Ovary (tissue), 9 donors: ENCODE data around the gene AKR1C8. TPM values are rescaled to one million over a fixed set of nuclear protein-coding genes. Genes with fewer than 3 reads are reported as not detected.
"Not testable (repeated sequence)": the region's sequence is repeated elsewhere in the genome, so short reads cannot be mapped to it uniquely, and the experiment has no call there.

ENCODE experiments used
- DNase-seq, 5 donors: peaks; one replicate each; pipeline ENCODE4 v3.0.0-alpha.2; 2019 to 2020
- H3K27ac ChIP-seq, 2 donors: fragments of 200-600 bp; one replicate each; pipeline versions ENCODE4 v1.5.1 to v1.8.0; 2019 to 2022
- H3K27me3 ChIP-seq: fragments of 200-600 bp; one replicate; pipeline ENCODE4 v1.8.0; 2022
- H3K36me3 ChIP-seq: fragments of 200-600 bp; sonication (generic); one replicate; pipeline ENCODE4 v1.5.1; 2019
- H3K4me1 ChIP-seq: one replicate; pipeline ENCODE4 v1.8.1; 2013; ENCODE audit warnings: mild to moderate bottlenecking, moderate library complexity; ENCODE audit not compliant: insufficient read depth
- H3K4me3 ChIP-seq: fragments of 200-600 bp; sonication (generic); one replicate; pipeline ENCODE4 v1.5.1; 2017
- H3K9me3 ChIP-seq, 2 donors: fragments of 200-600 bp in 1 of 2; sonication (generic) in 1 of 2; one replicate each; pipeline versions ENCODE4 v1.5.1 to v1.8.1; 2013 to 2019; ENCODE audit warnings: mild to moderate bottlenecking in 1 of 2, moderate library complexity in 1 of 2
- CTCF ChIP-seq, 3 donors: fragments of 450-650 bp in 2 of 3; fragments of 200-600 bp in 1 of 3; IDR thresholded peaks; one replicate each; pipeline versions ENCODE4 v1.5.1 to v1.8.0; 2016 to 2022; ENCODE audit warnings: antibody characterized with exemption in 3 of 3, mild to moderate bottlenecking in 1 of 3
- EP300 ChIP-seq: sonication (generic); formaldehyde crosslinking; IDR thresholded peaks from one replicate; pipeline ENCODE4 v1.6.1; 2017; ENCODE audit warnings: antibody characterized with exemption
- POLR2A ChIP-seq: fragments of 450-650 bp; IDR thresholded peaks from one replicate; pipeline ENCODE4 v1.6.1; 2017; ENCODE audit warnings: antibody characterized with exemption, mild to moderate bottlenecking, moderate library complexity
- WGBS, 3 donors: extraction: QIAGEN DNeasy Blood & Tissue Kit in 1 of 3; methylation state at CpG; one replicate each; pipeline versions ENCODE4 v1.1.5 to v1.1.7; 2013 to 2017; 5-methylcytosine and 5-hydroxymethylcytosine counted together
- intact Hi-C, 4 donors: fragments of 100-400 bp; cut with DNase I; formaldehyde crosslinking; loops; one replicate each; pipeline versions ENCODE4 v1.11.0 to v1.15.1; 2022 to 2023
- polyA plus RNA-seq, 2 donors: library from polyadenylated mRNA; stranded (reverse); fragments of 200-250 nt in 1 of 2; fragments of 350-450 nt in 1 of 2; fragmentation: Illumina TruSeq in 1 of 2; extraction: RNeasy Lipid Tissue Mini Kit (QIAGEN cat#74804) in 1 of 2; gene quantifications; one replicate each; pipeline ENCODE4 v1.2.3, GENCODE V29; 2013 to 2014
- total RNA-seq, 7 donors: library from RNA; depleted of rRNA in 2 of 7; stranded (reverse); fragments of >200 nt in 2 of 7; fragmentation: NEBNext Ultra II Directional in 3 of 7; extraction: Animal tissue kit (Norgen Biotek cat#: 25700) in 3 of 7; gene quantifications; one replicate each; pipeline versions ENCODE4 v1.1.0 to v1.2.4, GENCODE V29; 2016 to 2023
- donor health status: DM: no; HTN: no; CAD: no; lungs with moderate emphysema.
- donor health status: DM: no; HTN: no; CAD: no.
- donor health status: Bipolar disorder and iron deficiency.
- donor health status: DM: yes; HTN: yes; CAD: no.
- donor health status: DM: no; HTN: no; CAD: no.
- donor health status: DM: yes; HTN: yes; CAD: no.

The AKR1C8 gene
- total and polyA plus RNA-seq, 9 donors: 0.80 TPM; not detected in 8

GRCh38 chr10:5135581-5135980, 49.4 kb downstream of the AKR1C8 start:
- no peaks in the 10 kb centered on the region for H3K9me3 ChIP-seq
- H3K4me1 ChIP-seq: no peaks in the 10 kb centered on the region
- TF ChIP-seq EP300 (no peak), CTCF (IDR thresholded peaks at IDR 0.05) (no peak), POLR2A (no peak)
- intact Hi-C loops: no loop called here
- no peak for DNase-seq
- H3K36me3 ChIP-seq: no peaks in the 10 kb centered on the region
- no peaks in the 10 kb centered on the region for H3K27me3 ChIP-seq
- no peak overlapping the region for H3K4me3 ChIP-seq
- 74 to 85% (median 79%) methylated on average over 2 of the region's 2 CpGs for WGBS, 3 donors
- H3K27ac ChIP-seq: no peak overlapping the region

DNA sequence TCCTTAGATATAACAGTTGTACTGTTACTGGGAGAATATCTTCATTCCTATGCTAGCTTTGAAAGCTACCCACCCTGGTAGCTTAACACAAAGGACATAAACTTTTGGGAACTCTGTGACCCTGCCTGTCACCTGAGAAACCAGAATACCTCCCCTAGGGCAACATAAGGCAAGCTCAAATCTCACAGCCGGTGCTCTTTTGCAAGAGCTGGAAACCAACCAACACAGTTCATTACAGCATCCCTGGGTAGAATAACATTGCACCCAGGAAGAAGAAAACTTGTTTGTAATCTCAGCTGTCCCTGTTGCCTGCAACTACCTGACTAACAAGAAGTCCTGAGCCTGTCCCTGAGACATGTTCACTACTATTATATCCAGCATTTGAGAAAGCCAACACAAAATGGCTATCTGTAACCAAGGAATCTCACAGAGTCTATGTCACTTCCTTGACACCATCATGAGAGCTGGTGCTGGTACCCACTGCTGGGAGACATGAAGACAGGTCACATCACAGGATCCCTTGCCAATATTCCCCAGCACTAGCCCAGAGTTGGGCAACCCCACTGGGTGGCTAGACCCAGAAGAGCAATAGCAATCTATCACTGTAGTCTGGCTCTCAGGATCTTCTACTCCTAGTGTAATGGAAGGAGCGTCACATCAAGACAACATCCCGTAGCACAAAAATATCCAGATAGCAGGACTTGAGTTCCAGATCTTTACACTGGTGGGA, 59.5 kb downstream of the AKR1C8 start:
- H3K4me1 ChIP-seq: no peaks in the 10 kb centered on the region
- no peak for TF ChIP-seq CTCF (IDR thresholded peaks at IDR 0.05)
- no peak for TF ChIP-seq POLR2A
- no peak for TF ChIP-seq EP300
- H3K36me3 ChIP-seq: no peaks in the 10 kb centered on the region
- no peak overlapping the region for H3K4me3 ChIP-seq
- 81 to 88% (median 85%) methylated on average over 3 of the region's 3 CpGs for WGBS, 3 donors
- intact Hi-C loops: no loop called here
- no peaks in the 10 kb centered on the region for H3K9me3 ChIP-seq
- DNase-seq: no peak
- H3K27ac ChIP-seq: no peak overlapping the region
- no peaks in the 10 kb centered on the region for H3K27me3 ChIP-seq

DNA sequence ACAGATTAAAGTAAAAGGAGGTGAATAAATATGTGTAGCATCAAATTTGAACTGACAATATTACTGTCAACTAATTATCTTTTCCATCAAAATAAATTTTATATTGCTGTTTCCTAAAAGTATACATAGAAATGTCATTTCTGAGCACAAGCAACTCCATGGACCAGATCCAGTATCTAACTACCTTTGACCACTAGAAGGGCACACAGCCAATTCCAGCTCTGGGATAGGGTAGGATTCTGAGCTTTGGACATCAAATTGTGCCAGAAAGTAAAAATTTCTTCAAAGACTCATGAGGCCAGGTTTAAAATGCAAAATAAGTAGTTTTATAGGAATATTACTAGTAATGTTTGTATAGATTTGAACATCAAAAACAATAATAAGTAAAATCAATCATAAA, 61.1 kb downstream of the AKR1C8 start:
- DNase-seq: no peak
- TF ChIP-seq CTCF (IDR thresholded peaks at IDR 0.05): no peak
- TF ChIP-seq POLR2A: no peak
- no peak for TF ChIP-seq EP300
- intact Hi-C loops: no loop called here
- Histone ChIP-seq H3K9me3 (no peaks in the 10 kb centered on the region), H3K27me3 (no peaks in the 10 kb centered on the region), H3K4me1 (no peaks in the 10 kb centered on the region), H3K27ac (no peak overlapping the region), H3K36me3 (no peaks in the 10 kb centered on the region), H3K4me3 (no peak overlapping the region)

DNA sequence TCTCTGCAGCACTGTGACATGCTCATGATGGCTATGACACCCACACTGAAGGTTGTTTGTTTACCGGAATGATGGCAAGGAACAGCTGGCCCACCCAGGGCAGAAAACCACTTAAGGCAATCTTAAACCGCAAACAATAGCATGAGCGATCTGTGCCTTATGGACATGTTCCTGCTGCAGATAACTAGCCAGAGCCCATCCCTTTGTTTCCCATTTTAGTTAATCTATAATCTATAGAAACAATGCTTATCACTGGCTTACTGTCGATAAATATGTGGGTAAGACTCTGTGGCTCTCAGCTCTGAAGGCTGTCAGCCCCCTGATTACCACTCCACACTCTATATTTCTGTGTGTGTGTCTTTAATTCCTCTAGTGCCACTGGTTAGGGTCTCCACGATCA, 65.0 kb downstream of the AKR1C8 start:
- H3K27ac ChIP-seq, DNase-seq, H3K4me1 ChIP-seq, intact Hi-C loops, H3K4me3 ChIP-seq, H3K9me3 ChIP-seq, H3K36me3 ChIP-seq, H3K27me3 ChIP-seq: not testable (repeated sequence)
- 84 to 86% (median 84%) methylated on average over 5 of the region's 5 CpGs for WGBS, 3 donors

- H3K36me3 ChIP-seq: no peaks in the 10 kb centered on the region
- intact Hi-C loops: no loop called here
- DNase-seq: no peak
- no peaks in the 10 kb centered on the region for H3K9me3 ChIP-seq
- H3K4me3 ChIP-seq: no peak overlapping the region
- no peak overlapping the region for H3K27ac ChIP-seq
- no peak for TF ChIP-seq CTCF (IDR thresholded peaks at IDR 0.05)
- WGBS, 3 donors: 52 to 60% (median 55%) methylated on average over 3 of the region's 3 CpGs
- no peaks in the 10 kb centered on the region for H3K27me3 ChIP-seq
- no peaks in the 10 kb centered on the region for H3K4me1 ChIP-seq
These were observed 67.9 kb downstream of the AKR1C8 start for GRCh38 chr10:5117026-5117425.
